GM23338 (cell line): ENCODE data around the gene COL4A2. TPM values are rescaled to one million over a fixed set of nuclear protein-coding genes. Genes with fewer than 3 reads are reported as not detected.

Experiments used
- ATAC-seq: fragments of 200-7000 bp; cut with Tn5 transposase; 3 replicates; pipeline ENCODE4 v1.9.1; 2020
- DNase-seq: peaks from one replicate; pipeline ENCODE4 v3.0.0-alpha.2; 2015; ENCODE audit warnings: low spot score
- H2AFZ ChIP-seq: fragments of 200-600 bp; sonication (generic); 2 replicates; pipeline ENCODE4 v1.8.0; 2016; ENCODE audit warnings: antibody characterized with exemption, mild to moderate bottlenecking, moderate library complexity
- H3F3A ChIP-seq: fragments of 200-600 bp; sonication (generic); replicated peaks from 2 replicates; pipeline ENCODE4 v1.8.0; 2017; ENCODE audit warnings: antibody characterized with exemption, mixed run types, low read depth
- H3K27ac ChIP-seq: fragments of 200-600 bp; sonication (generic); 2 replicates; pipeline ENCODE4 v1.6.1; 2016; ENCODE audit warnings: low read depth
- H3K27me3 ChIP-seq: fragments of 200-600 bp; sonication (generic); 2 replicates; pipeline ENCODE4 v1.8.0; 2016; ENCODE audit warnings: mild to moderate bottlenecking, mixed run types, moderate library complexity; ENCODE audit not compliant: insufficient read depth
- H3K36me3 ChIP-seq: fragments of 200-600 bp; sonication (generic); 2 replicates; pipeline ENCODE4 v1.8.0; 2016; ENCODE audit warnings: mild to moderate bottlenecking; ENCODE audit not compliant: insufficient read depth
- H3K4me1 ChIP-seq: fragments of 200-600 bp; sonication (generic); 2 replicates; pipeline ENCODE4 v1.8.0; 2016; ENCODE audit warnings: mild to moderate bottlenecking, moderate library complexity; ENCODE audit not compliant: insufficient read depth
- H3K4me2 ChIP-seq: fragments of 200-600 bp; sonication (generic); 2 replicates; pipeline ENCODE4 v1.7.1; 2017; ENCODE audit warnings: mixed run types
- H3K4me3 ChIP-seq: fragments of 200-600 bp; sonication (generic); 2 replicates; pipeline ENCODE4 v1.6.1; 2016; ENCODE audit warnings: mixed run types
- H3K79me2 ChIP-seq: fragments of 200-600 bp; sonication (generic); replicated peaks from 2 replicates; pipeline ENCODE4 v1.8.0; 2017; ENCODE audit warnings: mild to moderate bottlenecking; ENCODE audit not compliant: insufficient read depth
- H3K9me2 ChIP-seq: fragments of 200-600 bp; sonication (generic); 2 replicates; pipeline ENCODE4 v1.8.0; 2017; ENCODE audit not compliant: insufficient read depth
- H4K20me1 ChIP-seq: fragments of 200-600 bp; sonication (generic); replicated peaks from 2 replicates; pipeline ENCODE4 v1.8.0; 2017; ENCODE audit warnings: mild to moderate bottlenecking; ENCODE audit not compliant: insufficient read depth
- H3K27ac Mint-ChIP-seq: 2 replicates; pipeline ENCODE4 v1.8.0; 2020; ENCODE audit warnings: inconsistent platforms, mild to moderate bottlenecking, moderate library complexity, mixed read lengths
- H3K27me3 Mint-ChIP-seq: 3 replicates; pipeline ENCODE4 v1.8.0; 2022; ENCODE audit warnings: low read depth, mild to moderate bottlenecking, moderate library complexity, mixed read lengths, inconsistent platforms; ENCODE audit not compliant: insufficient read depth, poor library complexity
- H3K36me3 Mint-ChIP-seq: 3 replicates; pipeline ENCODE4 v1.8.0; 2021; ENCODE audit warnings: low read depth, mild to moderate bottlenecking, inconsistent platforms, moderate library complexity, mixed read lengths
- H3K4me1 Mint-ChIP-seq: 3 replicates; pipeline ENCODE4 v1.8.0; 2020; ENCODE audit warnings: mild to moderate bottlenecking, inconsistent platforms, mixed read lengths
- H3K4me3 Mint-ChIP-seq: 3 replicates; pipeline ENCODE4 v1.8.0; 2021; ENCODE audit warnings: moderate library complexity, mild to moderate bottlenecking, inconsistent platforms, mixed read lengths
- H3K9me3 Mint-ChIP-seq: 3 replicates; pipeline ENCODE4 v1.8.0; 2020; ENCODE audit warnings: moderate library complexity, mild to moderate bottlenecking, inconsistent platforms, mixed read lengths
- ETS1 ChIP-seq: IDR thresholded peaks from 2 replicates; pipeline ENCODE4 v1.6.1; 2016; ENCODE audit warnings: antibody characterized with exemption
- EZH2phosphoT487 ChIP-seq: fragments of 200-600 bp; sonication (generic); IDR thresholded peaks from one replicate; pipeline ENCODE4 v1.8.1; 2018; ENCODE audit warnings: antibody characterized with exemption; ENCODE audit not compliant: unreplicated experiment
- JUNB ChIP-seq: IDR thresholded peaks from one replicate; pipeline ENCODE4 v1.6.1; 2016; ENCODE audit warnings: antibody characterized with exemption; ENCODE audit not compliant: unreplicated experiment
- NANOG ChIP-seq: IDR thresholded peaks from 2 replicates; pipeline ENCODE4 v1.6.1; 2016; ENCODE audit warnings: antibody characterized with exemption, borderline replicate concordance
- POLR2AphosphoS5 ChIP-seq: IDR thresholded peaks from 2 replicates; pipeline ENCODE4 v1.6.1; 2016; ENCODE audit warnings: antibody characterized with exemption, low read depth
- REST ChIP-seq: IDR thresholded peaks from one replicate; pipeline ENCODE4 v1.6.1; 2018; ENCODE audit warnings: antibody characterized with exemption; ENCODE audit not compliant: unreplicated experiment
- STAT1 ChIP-seq: IDR thresholded peaks from one replicate; pipeline ENCODE4 v1.6.1; 2016; ENCODE audit warnings: antibody characterized with exemption; ENCODE audit not compliant: unreplicated experiment
- ZNF114 ChIP-seq: fragments of 250-450 bp; sonication (Bioruptor Pico); IDR thresholded peaks from 2 replicates; pipeline ENCODE4 v1.5.0; 2020; ENCODE audit warnings: mild to moderate bottlenecking, moderate library complexity
- ZNF331 ChIP-seq: fragments of 250-450 bp; sonication (Bioruptor Pico); IDR thresholded peaks from 2 replicates; pipeline ENCODE4 v1.5.0; 2020; ENCODE audit warnings: low read depth, mild to moderate bottlenecking, moderate library complexity
- ZNF462 ChIP-seq: fragments of 250-450 bp; sonication (Bioruptor Pico); IDR thresholded peaks from 2 replicates; pipeline ENCODE4 v1.5.0; 2020; ENCODE audit warnings: mild to moderate bottlenecking, moderate library complexity
- polyA plus RNA-seq: library from polyadenylated mRNA; unstranded; fragments of >200 nt; fragmentation: Nextera tagmentation; extraction: Ambion mirVana; gene quantifications from 2 replicates; pipeline ENCODE4 v1.2.1, GENCODE V29; 2016
- total RNA-seq: library from RNA; depleted of rRNA; stranded (reverse); fragments of >200 nt; shearing (Covaris generic); gene quantifications from 2 replicates; pipeline ENCODE4 v1.2.3, GENCODE V29; 2014

The COL4A2 gene
- total and polyA plus RNA-seq, 2 experiments from 2014 or later, result 37.4 to 131 TPM

- Histone ChIP-seq H3K27me3 (no peaks in the 10 kb centered on the region), H3K4me2 (peak overlapping the region; percentile 48; the same call in 1 of the 2 replicates), H3F3A (no peaks in the 10 kb centered on the region), H3K36me3 (no peaks in the 10 kb centered on the region), H2AFZ (peak overlapping the region; percentile 43; the same call in 1 of the 2 replicates), H3K4me3 (no peak overlapping the region), H3K27ac (0 out of 2 replicates have a peak overlapping the region, but pooled peaks have one; percentile 26), H3K79me2 (peaks cover 48% of the 10 kb centered on the region), H3K9me2 (no peaks in the 10 kb centered on the region), H4K20me1 (no peaks in the 10 kb centered on the region), H3K4me1 (peaks cover 46% of the 10 kb centered on the region)
- H3K27me3 Mint-ChIP-seq, result peaks cover 10% of the 10 kb centered on the region
- H3K36me3 Mint-ChIP-seq, result no peaks in the 10 kb centered on the region
- H3K27ac Mint-ChIP-seq, result no peak overlapping the region
- no peak overlapping the region for H3K4me3 Mint-ChIP-seq
- TF ChIP-seq ETS1 (no peak), POLR2AphosphoS5 (no peak), ZNF462 (no peak), ZNF114 (CRISPR knock-in tag) (no peak), JUNB (no peak), EZH2phosphoT487 (no peak), NANOG (no peak), STAT1 (no peak), REST (no peak), ZNF331 (CRISPR knock-in tag) (no peak)
- DNase-seq, result no peak
- no peak for ATAC-seq
- H3K9me3 Mint-ChIP-seq, result no peaks in the 10 kb centered on the region
- H3K4me1 Mint-ChIP-seq, result peaks cover 76% of the 10 kb centered on the region
Measured at GRCh38 chr13:110265341-110265681, 41.8 kb upstream of the COL4A2 start.
